ENCODE results near the gene RNGTT. TPM values are rescaled to one million over a fixed set of nuclear protein-coding genes. Genes with fewer than 3 reads are reported as not detected.
"Not testable (repeated sequence)": the region's sequence is repeated elsewhere in the genome, so short reads cannot be mapped to it uniquely, and the experiment has no call there.

RNGTT gene
- total RNA-seq, 2 experiments from 2014 or later = 19.9 to 25.1 TPM

- Mint-ChIP-seq H3K9me3 (ENCODE audit: low read depth) (peaks cover 3% of the 10 kb centered on the region), H3K4me1 (no peaks in the 10 kb centered on the region), H3K27ac (no peak overlapping the region), H3K36me3 (peaks cover 35% of the 10 kb centered on the region), H3K27me3 (no peaks in the 10 kb centered on the region), H3K4me3 (no peak overlapping the region)
- ATAC-seq = no peak
- no peak for DNase-seq
- CTCF ChIA-PET = no interaction called here
Observed at GRCh38 chr6:88823998-88824397, 139.4 kb downstream of the RNGTT start.

GRCh38 chr6:88815491-88815890 lies 147.9 kb downstream of the RNGTT start:
- CTCF ChIA-PET = no interaction called here
- H3K4me1 Mint-ChIP-seq = no peaks in the 10 kb centered on the region
- H3K9me3 Mint-ChIP-seq (ENCODE audit: low read depth) = no peaks in the 10 kb centered on the region
- H3K27me3 Mint-ChIP-seq = no peaks in the 10 kb centered on the region
- peaks cover 11% of the 10 kb centered on the region for H3K36me3 Mint-ChIP-seq
- ATAC-seq = no peak
- H3K27ac Mint-ChIP-seq = no peak overlapping the region
- DNase-seq = no peak
- H3K4me3 Mint-ChIP-seq = no peak overlapping the region

DNA sequence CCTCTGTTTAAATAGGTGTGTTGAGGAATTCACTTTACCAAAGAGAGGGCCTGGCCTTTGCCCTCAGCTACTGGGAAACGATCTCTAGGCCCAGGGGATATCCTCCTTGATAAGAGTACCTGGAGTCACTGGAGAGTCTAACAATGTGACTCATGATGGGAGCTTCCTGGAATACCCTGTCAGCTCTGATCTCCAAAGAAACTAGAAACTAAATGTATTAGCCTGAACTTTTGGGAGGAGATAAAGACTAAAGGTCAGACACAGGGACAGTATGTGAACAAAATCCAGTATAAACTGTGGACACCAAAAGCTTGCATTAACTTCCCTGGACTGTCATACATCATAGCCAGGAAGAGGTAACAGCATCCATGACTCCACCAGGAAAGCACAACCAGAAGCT lies 148.5 kb downstream of the RNGTT start:
- CTCF ChIA-PET = no interaction called here
- Mint-ChIP-seq H3K4me1 (no peaks in the 10 kb centered on the region), H3K27ac (no peak overlapping the region), H3K4me3 (no peak overlapping the region), H3K36me3 (peaks cover 11% of the 10 kb centered on the region), H3K9me3 (ENCODE audit: low read depth) (no peaks in the 10 kb centered on the region), H3K27me3 (no peaks in the 10 kb centered on the region)
- DNase-seq = no peak
- ATAC-seq = no peak

- no peak overlapping the region for H3K27ac Mint-ChIP-seq
- ATAC-seq (no peak), DNase-seq (no peak)
- no peaks in the 10 kb centered on the region for H3K27me3 Mint-ChIP-seq
- H3K36me3 Mint-ChIP-seq = peaks cover 13% of the 10 kb centered on the region
- no peak overlapping the region for H3K4me3 Mint-ChIP-seq
- CTCF ChIA-PET = no interaction called here
- no peaks in the 10 kb centered on the region for H3K4me1 Mint-ChIP-seq
- H3K9me3 Mint-ChIP-seq (ENCODE audit: low read depth) = peaks cover 2% of the 10 kb centered on the region
Observed at GRCh38 chr6:88813045-88813444, 150.4 kb downstream of the RNGTT start.

DNA sequence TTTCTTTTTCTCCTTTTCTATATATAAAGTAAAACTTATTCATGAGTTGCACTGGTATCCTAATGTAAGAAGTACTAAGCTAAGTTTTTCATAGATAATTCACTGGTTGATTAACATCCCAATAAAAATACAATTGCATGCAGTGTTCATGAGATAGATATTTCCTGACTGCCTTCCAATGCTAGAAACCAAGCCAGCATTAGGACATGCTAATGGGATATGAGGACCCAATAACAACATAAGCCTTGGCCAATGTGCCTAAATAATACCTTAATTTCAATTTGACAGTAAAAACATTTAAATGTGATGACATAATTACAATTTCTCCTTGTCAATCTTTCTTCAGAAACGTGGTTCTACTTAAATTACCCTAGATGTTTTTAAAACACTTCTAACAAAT lies 152.7 kb downstream of the RNGTT start:
- no peak overlapping the region for H3K27ac Mint-ChIP-seq

GRCh38 chr6:88810089-88810488 lies 153.3 kb downstream of the RNGTT start:
- ATAC-seq (no peak), DNase-seq (no peak)
- Mint-ChIP-seq H3K4me1 (peaks cover 6% of the 10 kb centered on the region), H3K36me3 (peaks cover 36% of the 10 kb centered on the region), H3K27me3 (no peaks in the 10 kb centered on the region), H3K9me3 (ENCODE audit: low read depth) (peaks cover 16% of the 10 kb centered on the region), H3K4me3 (no peak overlapping the region), H3K27ac (no peak overlapping the region)
- CTCF ChIA-PET = no interaction called here

More for the DNA sequence above, 152.7 kb downstream of the RNGTT start:
- peaks cover 16% of the 10 kb centered on the region for H3K9me3 Mint-ChIP-seq (ENCODE audit: low read depth)
- H3K4me1 Mint-ChIP-seq = peaks cover under 1% of the 10 kb centered on the region
- no peak overlapping the region for H3K4me3 Mint-ChIP-seq
- peaks cover 30% of the 10 kb centered on the region for H3K36me3 Mint-ChIP-seq
- DNase-seq = no peak
- no peak for ATAC-seq
- CTCF ChIA-PET = no interaction called here
- H3K27me3 Mint-ChIP-seq = no peaks in the 10 kb centered on the region

- ATAC-seq = no peak
Observed at GRCh38 chr6:88808381-88808780, 155.0 kb downstream of the RNGTT start.

DNA sequence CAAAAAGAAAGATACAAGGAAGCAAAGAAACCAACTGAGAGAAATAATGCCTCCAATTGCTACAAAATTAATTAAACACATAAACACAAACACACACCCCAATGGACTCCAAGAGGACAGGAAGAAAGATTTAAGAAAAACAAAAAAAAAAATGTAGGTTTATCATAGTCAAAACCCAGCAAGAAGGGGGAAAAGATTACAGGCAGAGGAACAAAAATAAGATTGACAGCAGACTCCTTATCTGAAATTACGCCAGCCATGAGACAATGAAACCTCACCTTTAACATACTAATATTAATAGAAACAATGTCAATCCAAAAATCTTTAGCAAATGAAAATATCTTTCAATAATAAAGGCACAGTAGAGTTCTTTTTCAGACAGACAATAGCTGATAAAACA lies 155.8 kb downstream of the RNGTT start:
- peaks cover 9% of the 10 kb centered on the region for H3K4me1 Mint-ChIP-seq
- DNase-seq = no peak
- no peak overlapping the region for H3K4me3 Mint-ChIP-seq
- H3K27me3 Mint-ChIP-seq = no peaks in the 10 kb centered on the region
- CTCF ChIA-PET = interaction anchor here (1.4 kb wide), 1 partner anchor 27 kb away, joined by 3 read pairs; no protein-coding TSS in a partner anchor
- H3K27ac Mint-ChIP-seq = no peak overlapping the region
- peaks cover 46% of the 10 kb centered on the region for H3K36me3 Mint-ChIP-seq
- H3K9me3 Mint-ChIP-seq (ENCODE audit: low read depth) = peaks cover 16% of the 10 kb centered on the region
- ATAC-seq = no peak

More at GRCh38 chr6:88808381-88808780, 155.0 kb downstream of the RNGTT start:
- CTCF ChIA-PET = interaction anchor here (1.4 kb wide), 1 partner anchor 27 kb away, joined by 3 read pairs; no protein-coding TSS in a partner anchor
- H3K27me3 Mint-ChIP-seq = no peaks in the 10 kb centered on the region
- H3K36me3 Mint-ChIP-seq = peaks cover 41% of the 10 kb centered on the region
- peaks cover 16% of the 10 kb centered on the region for H3K9me3 Mint-ChIP-seq (ENCODE audit: low read depth)
- DNase-seq = no peak
- peaks cover 9% of the 10 kb centered on the region for H3K4me1 Mint-ChIP-seq
- H3K27ac Mint-ChIP-seq = no peak overlapping the region
- no peak overlapping the region for H3K4me3 Mint-ChIP-seq

- Mint-ChIP-seq H3K36me3 (peaks cover 53% of the 10 kb centered on the region), H3K27me3 (no peaks in the 10 kb centered on the region), H3K9me3 (ENCODE audit: low read depth) (peaks cover 16% of the 10 kb centered on the region), H3K4me3 (no peak overlapping the region), H3K27ac (no peak overlapping the region), H3K4me1 (peaks cover 15% of the 10 kb centered on the region)
- DNase-seq = no peak
- ATAC-seq = no peak
- CTCF ChIA-PET = no interaction called here
Observed at GRCh38 chr6:88806728-88807127, 156.7 kb downstream of the RNGTT start.

GRCh38 chr6:88804701-88805100 lies 158.7 kb downstream of the RNGTT start:
- Mint-ChIP-seq H3K9me3 (ENCODE audit: low read depth) (peaks cover 16% of the 10 kb centered on the region), H3K27me3 (no peaks in the 10 kb centered on the region), H3K4me1 (peaks cover 15% of the 10 kb centered on the region), H3K36me3 (peaks cover 61% of the 10 kb centered on the region), H3K27ac (no peak overlapping the region), H3K4me3 (no peak overlapping the region)
- CTCF ChIA-PET = no interaction called here
- ATAC-seq (no peak), DNase-seq (no peak)

- no peaks in the 10 kb centered on the region for H3K9me3 Mint-ChIP-seq (ENCODE audit: low read depth)
- CTCF ChIA-PET = no interaction called here
Observed at GRCh38 chr6:88785478-88785877, 177.9 kb downstream of the RNGTT start.

GRCh38 chr6:88780714-88781389 lies 182.6 kb downstream of the RNGTT start:
- no peak overlapping the region for H3K27ac Mint-ChIP-seq
- H3K27me3 Mint-ChIP-seq = no peaks in the 10 kb centered on the region
- DNase-seq = peak; percentile 60
- ATAC-seq = peak; percentile 73
- H3K9me3 Mint-ChIP-seq (ENCODE audit: low read depth) = no peaks in the 10 kb centered on the region
- CTCF ChIA-PET = interaction anchor here (0.6 to 1.9 kb wide), 9 partner anchors 14 to 1436 kb away, joined by 3 to 7 read pairs (median 3); partner anchors contain the start of gene C6orf163
- no peak overlapping the region for H3K4me3 Mint-ChIP-seq
- H3K4me1 Mint-ChIP-seq = peaks cover 8% of the 10 kb centered on the region
- H3K36me3 Mint-ChIP-seq = peaks cover 17% of the 10 kb centered on the region

More at GRCh38 chr6:88785478-88785877, 177.9 kb downstream of the RNGTT start:
- ATAC-seq = no peak
- DNase-seq = no peak
- Mint-ChIP-seq H3K36me3 (peaks cover 3% of the 10 kb centered on the region), H3K27ac (no peak overlapping the region), H3K27me3 (no peaks in the 10 kb centered on the region), H3K4me3 (no peak overlapping the region), H3K4me1 (peaks cover 2% of the 10 kb centered on the region)

- no peaks in the 10 kb centered on the region for H3K9me3 Mint-ChIP-seq (ENCODE audit: low read depth)
- no peak for DNase-seq
- peaks cover 31% of the 10 kb centered on the region for H3K36me3 Mint-ChIP-seq
- ATAC-seq = no peak
- H3K27ac Mint-ChIP-seq = no peak overlapping the region
- CTCF ChIA-PET = no interaction called here
- H3K27me3 Mint-ChIP-seq = no peaks in the 10 kb centered on the region
- H3K4me1 Mint-ChIP-seq = peaks cover 10% of the 10 kb centered on the region
- H3K4me3 Mint-ChIP-seq = no peak overlapping the region
Observed at GRCh38 chr6:88775866-88776571, 187.4 kb downstream of the RNGTT start.

- CTCF ChIA-PET = interaction anchor here (1.5 kb wide), 1 partner anchor 9 kb away, joined by 3 read pairs; no protein-coding TSS in a partner anchor
- H3K4me1 Mint-ChIP-seq; H3K27ac Mint-ChIP-seq; H3K9me3 Mint-ChIP-seq (ENCODE audit: low read depth); DNase-seq; ATAC-seq; H3K27me3 Mint-ChIP-seq; H3K36me3 Mint-ChIP-seq; H3K4me3 Mint-ChIP-seq: not testable (repeated sequence)
Observed at GRCh38 chr6:88768114-88768513, 195.3 kb downstream of the RNGTT start.
